ENCODE results near the gene ITFG2.

The ITFG2 gene

GRCh38 chr12:2795291-2796186, 16.9 kb upstream of the ITFG2 start:
- peak; percentile 62 to 75 for DNase-seq

- DNase-seq, result no peak
Observed at GRCh38 chr12:2796187-2796666, 16.2 kb upstream of the ITFG2 start.

DNA sequence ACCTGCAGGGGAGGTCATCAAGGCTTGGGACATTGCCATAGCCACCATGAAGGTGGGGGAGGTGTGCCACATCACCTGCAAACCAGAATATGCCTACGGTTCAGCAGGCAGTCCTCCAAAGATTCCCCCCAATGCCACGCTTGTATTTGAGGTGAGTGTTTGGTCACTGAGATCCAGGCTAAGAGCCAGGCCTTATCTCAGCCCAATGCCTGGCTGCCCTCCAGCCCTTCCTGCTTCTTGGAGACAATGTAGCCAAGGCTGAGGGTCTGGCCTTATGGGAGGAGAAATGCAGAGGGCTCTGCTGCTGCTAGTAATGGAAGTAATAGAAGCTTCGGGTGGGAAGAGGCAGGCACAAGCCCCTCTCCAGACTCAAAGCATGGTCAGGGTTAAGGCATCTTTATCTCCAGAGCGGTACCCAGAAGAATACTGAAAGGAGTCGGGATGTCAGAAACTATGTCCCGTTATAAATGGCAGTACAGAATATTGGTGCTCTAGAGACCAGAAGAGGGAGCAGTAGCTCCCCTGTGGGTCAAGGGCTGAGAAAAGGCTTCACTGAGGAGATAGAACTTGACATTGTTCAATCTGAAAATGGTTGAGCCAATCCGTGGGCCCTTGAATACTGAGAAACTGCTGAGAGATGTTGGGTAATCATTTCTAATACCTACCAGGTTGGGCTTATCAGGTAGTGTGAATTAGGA, 14.6 kb upstream of the ITFG2 start:
- DNase-seq, result no peak

GRCh38 chr12:2800046-2800570, 12.4 kb upstream of the ITFG2 start:
- DNase-seq, result no peak

DNA sequence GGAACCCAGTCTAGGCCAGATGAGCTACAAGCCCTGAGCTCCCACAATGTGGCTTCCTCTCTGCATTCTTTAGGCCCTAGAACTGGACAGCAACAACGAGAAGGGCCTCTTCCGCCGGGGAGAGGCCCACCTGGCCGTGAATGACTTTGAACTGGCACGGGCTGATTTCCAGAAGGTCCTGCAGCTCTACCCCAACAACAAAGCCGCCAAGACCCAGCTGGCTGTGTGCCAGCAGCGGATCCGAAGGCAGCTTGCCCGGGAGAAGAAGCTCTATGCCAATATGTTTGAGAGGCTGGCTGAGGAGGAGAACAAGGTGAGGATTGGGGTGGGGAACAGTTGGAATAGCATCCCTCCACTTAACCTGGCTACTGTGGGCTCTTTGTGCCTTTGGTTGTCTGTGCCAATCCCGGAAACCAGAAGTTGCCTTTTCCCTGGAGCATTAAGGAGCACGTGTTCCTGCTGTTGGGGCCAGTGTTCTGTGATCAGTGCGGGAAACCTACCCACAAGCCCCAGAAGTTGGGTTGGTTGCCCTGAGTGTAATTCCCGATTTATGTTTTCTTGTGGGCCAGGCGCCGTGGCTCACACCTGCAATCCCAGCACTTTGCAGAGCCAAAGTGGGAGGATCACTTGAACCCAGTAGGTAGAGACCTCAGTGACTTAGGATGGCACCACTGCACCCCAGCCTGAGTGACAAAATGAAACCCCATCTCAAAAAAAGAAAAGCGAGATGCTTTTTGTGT, 11.3 kb upstream of the ITFG2 start:
- DNase-seq, result no peak

- DNase-seq, result no peak
Observed at GRCh38 chr12:2803635-2804392, 8.7 kb upstream of the ITFG2 start.

DNA sequence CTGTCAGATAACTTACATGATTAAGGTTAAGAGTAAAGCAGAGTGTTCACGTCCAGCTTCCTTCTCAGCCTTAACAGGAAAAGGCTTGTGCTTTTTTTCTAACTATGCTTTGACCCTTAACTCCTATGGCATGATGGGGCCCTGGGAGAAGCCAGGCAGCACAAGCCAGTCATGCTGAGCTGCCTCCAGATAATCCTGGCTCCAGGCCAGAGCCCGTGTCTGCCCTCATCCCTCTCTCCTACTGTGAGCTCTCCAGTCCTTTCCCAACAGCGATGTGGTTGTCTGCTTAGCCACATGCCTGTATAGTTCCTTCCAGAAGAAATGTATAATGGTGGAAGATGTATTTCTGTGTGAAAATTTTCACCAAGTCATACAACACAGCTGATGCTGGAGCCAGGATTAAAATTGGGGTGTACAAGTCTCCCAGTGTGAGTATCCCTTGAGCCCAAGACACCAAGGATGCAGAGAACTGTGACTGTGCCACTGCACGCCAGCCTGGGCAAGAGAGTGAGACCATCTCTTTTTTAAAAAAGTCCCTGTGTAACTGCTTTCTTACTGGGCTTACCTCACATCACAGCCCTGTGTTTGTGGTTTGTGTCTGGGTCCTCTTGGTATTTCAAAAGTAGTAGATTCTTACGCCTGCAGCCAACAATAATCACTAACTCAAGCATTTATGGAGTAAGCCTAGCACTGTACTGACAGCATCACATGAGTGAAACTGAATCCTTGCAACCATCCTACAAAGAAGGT, 7.9 kb upstream of the ITFG2 start:
- DNase-seq, result no peak

- DNase-seq, result no peak
Observed at GRCh38 chr12:2805143-2805520, 7.3 kb upstream of the ITFG2 start.

DNA sequence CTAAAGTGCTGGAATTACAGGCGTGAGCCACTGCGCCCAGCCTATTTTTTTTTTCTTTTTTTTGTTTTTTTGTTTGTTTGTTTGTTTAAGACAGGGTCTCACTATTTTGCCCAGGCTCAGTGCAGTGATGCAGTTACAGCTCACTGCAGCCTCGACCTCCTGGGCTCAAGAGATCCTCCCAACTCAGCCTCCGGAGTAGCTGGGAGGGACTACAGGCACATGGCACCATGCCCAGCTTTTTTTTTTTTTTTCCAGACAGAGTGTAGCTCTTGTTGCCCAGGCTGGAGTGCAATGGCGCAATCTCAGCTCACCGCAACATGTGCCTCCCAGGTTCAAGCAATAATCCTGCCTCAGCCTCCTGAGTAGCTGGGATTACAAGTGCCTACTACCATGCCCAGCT, 5.8 kb upstream of the ITFG2 start:
- no peak for DNase-seq

GRCh38 chr12:2811801-2812200, 667 bp upstream of the ITFG2 start:
- DNase-seq, result no peak

DNA sequence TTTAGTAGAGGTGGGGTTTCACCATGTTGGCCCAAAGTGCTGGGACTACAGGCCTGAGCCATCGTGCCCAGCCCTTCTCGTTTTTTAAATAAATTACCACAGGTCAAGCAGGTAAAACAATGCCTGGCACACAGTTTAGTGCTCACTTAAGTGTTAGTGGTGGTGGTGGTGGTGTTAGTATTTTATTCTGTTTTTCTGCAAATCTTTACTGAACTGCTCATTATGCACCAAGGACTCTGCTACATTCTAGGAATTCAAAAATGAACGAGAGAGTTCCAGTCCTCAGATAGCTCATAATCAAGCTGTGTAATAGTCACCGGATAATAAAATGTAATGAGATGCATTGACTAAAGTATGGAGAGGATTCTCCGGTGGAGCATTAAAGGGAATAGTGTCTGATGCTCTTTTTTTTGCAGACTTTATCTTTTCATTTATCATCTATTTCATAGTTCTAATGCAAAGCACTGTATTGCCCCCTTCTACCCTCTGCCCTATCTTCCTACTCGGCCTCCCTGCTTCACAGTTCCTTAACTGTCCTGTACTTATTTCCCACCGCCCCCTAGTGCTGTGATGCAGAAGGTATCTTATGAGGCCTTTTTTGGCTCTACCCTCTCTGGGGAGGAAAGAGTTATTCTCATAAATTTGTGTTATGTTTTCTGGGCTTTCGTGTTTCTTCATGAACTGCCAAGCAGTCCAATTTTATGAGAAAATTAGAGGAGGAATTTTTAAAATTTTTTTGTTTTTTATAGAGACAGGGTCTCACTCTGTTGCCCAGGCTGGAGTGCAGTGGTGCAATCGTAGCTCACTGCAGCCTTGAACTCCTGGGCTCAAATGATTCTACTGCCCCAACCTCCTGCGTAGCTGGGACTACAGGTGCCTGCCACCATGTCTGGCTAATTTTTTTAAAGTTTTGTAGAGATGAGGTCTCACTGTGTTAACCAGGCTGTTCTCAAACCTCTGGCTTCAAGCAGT, 1.0 kb downstream of the ITFG2 start:
- DNase-seq, result peak; percentile 38 to 63

GRCh38 chr12:2819810-2820209, 7.3 kb downstream of the ITFG2 start:
- DNase-seq, result no peak

DNA sequence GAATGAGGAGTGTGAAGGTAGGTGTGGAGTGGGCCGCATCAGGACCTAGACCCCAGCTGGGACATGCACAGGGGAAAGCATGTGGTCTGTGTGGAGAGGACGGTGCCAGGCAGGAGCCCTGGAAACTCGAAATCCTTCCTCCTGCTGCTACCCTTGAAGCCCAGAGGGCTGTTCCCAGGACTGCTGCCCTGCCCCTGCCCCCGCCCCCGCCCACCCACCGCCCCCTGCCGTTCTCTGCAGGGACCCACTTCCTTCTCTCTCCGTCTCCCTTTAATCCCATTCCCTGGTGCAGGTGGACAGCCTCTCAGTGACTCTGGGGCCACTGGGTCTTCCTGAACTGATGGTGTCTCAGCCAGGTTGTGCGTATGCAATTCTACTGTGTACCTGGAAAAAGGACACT, 8.0 kb downstream of the ITFG2 start:
- no peak for DNase-seq

- DNase-seq, result no peak
Observed at GRCh38 chr12:2823483-2823882, 11.0 kb downstream of the ITFG2 start.

DNA sequence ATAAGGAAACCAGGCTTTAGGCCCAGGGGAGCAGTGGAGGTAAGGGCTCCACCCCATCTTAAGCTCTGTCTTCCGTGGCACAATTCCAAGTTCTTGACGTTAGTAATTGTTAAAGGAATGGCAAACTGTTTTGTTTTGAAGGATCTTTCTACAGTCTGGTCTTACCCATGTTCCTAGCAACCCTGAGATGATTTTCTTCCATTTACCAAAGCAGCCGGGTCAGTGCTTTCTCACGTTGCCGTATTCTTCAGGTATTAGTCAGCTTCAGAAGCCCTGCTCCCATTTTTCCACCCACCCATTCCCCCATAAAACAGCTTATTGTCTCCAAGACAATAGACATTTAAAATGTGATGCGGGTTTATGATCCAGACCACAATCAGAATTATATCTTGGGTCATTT, 12.1 kb downstream of the ITFG2 start:
- no peak for DNase-seq

- DNase-seq, result no peak
Observed at GRCh38 chr12:2825132-2825531, 12.7 kb downstream of the ITFG2 start.

DNA sequence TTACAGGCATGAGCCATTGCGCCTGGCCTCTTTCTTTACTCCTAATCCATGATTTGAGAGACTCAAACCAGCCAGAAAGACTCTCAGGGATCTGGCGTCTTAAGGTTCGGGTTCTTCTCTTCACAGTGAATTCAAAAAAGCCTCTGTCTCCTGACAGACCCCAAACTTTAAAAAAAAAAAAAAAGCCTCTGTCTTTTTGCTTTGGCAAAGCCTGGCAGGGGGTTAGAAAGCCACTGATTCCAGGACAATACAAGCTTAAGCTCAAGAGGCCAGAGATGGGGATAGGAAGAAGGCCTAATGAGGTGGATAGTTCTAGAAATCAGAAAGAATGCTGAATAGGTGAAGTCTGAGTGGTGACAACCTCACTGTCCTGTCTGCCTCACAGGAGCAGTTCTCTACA, 13.6 kb downstream of the ITFG2 start:
- DNase-seq, result no peak

- DNase-seq, result no peak
Observed at GRCh38 chr12:2826721-2827515, 14.4 kb downstream of the ITFG2 start.

DNA sequence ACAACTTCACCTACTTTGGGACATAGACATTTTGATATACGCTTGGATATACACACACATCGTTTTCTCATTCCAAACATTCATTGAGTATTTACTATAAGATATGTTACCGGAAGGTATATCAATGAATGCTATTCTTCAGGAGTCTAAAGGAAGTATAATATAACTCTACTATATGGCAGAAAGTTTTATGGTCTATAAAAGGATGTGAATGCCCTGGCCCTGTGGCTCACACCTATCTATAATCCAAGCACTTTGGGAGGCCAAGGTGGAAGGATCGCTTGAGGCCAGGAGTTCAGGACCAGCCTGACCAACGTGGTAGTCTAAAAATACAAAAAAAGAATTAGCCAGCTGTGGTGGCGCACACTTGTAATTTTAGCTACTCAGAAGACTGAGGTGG, 16.8 kb downstream of the ITFG2 start:
- no peak for DNase-seq

Measured in CD4-positive, alpha-beta T cell treated with Interferon alpha-2 for 1 hour (primary cell).